WERI-Rb-1 (cell line): ENCODE measurements around the gene FBH1.

ENCODE experiments used
- DNase-seq: peaks from one replicate; pipeline ENCODE4 v3.0.0-alpha.2; 2020
- H3K27ac ChIP-seq: fragments of 250-450 bp; sonication (Bioruptor Pico); 2 replicates; pipeline ENCODE4 v1.5.1; 2020; ENCODE audit warnings: mild to moderate bottlenecking, moderate library complexity
- H3K27me3 ChIP-seq: fragments of 250-450 bp; sonication (Bioruptor Pico); 2 replicates; pipeline ENCODE4 v1.5.1; 2021; ENCODE audit warnings: mild to moderate bottlenecking, low read depth, moderate library complexity; ENCODE audit not compliant: insufficient read depth, severe bottlenecking
- H3K36me3 ChIP-seq: fragments of 250-450 bp; sonication (Bioruptor Pico); 2 replicates; pipeline ENCODE4 v1.5.1; 2020; ENCODE audit warnings: mild to moderate bottlenecking, moderate library complexity
- H3K4me3 ChIP-seq: 2 replicates; pipeline ENCODE4 v1.5.1; 2011; ENCODE audit warnings: low read depth, mild to moderate bottlenecking, control low read depth, low read length
- H3K9me3 ChIP-seq: fragments of 250-450 bp; sonication (Bioruptor Pico); 2 replicates; pipeline ENCODE4 v1.5.1; 2021; ENCODE audit warnings: mild to moderate bottlenecking, moderate library complexity; ENCODE audit not compliant: severe bottlenecking
- CTCF ChIP-seq: IDR thresholded peaks from 2 replicates; pipeline ENCODE4 v1.5.1; 2011; ENCODE audit warnings: low read depth, mild to moderate bottlenecking, control low read depth, inconsistent platforms, low read length

Gene FBH1

DNA sequence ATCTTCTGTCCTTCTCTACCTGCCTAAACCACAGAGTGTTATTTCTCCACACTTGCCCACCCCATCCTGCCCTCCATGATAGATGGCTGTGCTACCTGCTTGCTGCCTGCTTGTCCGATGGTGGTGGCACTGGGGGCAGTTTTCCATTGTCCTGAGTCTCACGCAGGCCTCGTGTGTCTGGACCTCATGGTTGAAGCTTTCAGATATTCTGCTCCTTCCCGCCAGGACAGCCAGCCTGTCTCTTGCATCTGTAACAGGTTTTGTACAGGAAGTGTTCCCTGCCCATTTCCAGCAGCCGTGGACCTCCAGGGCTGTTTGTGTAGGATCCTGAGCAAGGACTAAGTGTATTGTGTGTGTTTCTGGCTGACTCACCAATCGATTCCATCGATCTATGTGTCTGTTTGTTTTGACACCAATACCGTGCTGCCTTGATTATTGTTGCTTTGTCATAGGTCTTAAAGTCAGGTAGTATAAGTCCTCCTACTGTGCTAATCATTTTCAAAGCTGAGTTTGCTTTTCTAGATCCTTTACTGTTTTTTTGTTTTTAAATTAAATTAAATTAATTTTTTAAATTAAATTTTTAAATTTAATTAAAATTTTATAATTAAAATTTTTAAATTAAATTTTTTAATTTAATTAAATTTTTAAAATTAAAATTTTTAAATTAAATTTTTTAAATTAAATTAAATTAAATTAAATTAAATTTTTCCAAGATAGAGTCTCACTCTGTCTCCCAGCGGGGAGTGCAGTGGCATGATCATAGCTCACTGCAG, 78.8 kb downstream of the FBH1 start:
- Histone ChIP-seq H3K9me3 (no peaks in the 10 kb centered on the region), H3K27me3 (peaks cover 16% of the 10 kb centered on the region), H3K27ac (no peak overlapping the region), H3K4me3 (no peak overlapping the region), H3K36me3 (no peaks in the 10 kb centered on the region)
- TF ChIP-seq CTCF: no peak
- no peak for DNase-seq

- H3K27ac ChIP-seq: no peak overlapping the region
- peaks cover 12% of the 10 kb centered on the region for H3K27me3 ChIP-seq
- no peak for TF ChIP-seq CTCF
- H3K9me3 ChIP-seq: no peaks in the 10 kb centered on the region
- H3K4me3 ChIP-seq: no peak overlapping the region
- no peak for DNase-seq
- H3K36me3 ChIP-seq: no peaks in the 10 kb centered on the region
Observed at GRCh38 chr10:5970066-5970465, 80.0 kb downstream of the FBH1 start.

DNA sequence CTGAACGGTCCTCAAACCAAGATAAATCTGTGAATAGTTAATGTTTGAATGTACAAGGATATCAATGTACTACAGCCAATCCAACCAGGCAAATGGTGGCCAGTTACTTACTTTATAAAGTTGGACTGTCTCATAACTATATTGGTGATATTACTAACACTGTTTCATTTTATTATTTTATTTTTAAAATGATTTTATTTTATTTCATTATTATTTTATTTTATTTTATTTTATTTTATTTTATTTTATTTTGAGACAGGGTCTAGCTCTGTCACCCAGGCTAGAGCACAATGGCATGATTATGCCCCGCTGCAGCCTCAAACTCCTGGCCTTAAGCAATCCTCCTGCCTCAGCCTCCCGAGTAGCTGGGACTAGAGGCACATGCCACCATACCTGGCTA, 80.5 kb downstream of the FBH1 start:
- no peak for TF ChIP-seq CTCF
- Histone ChIP-seq H3K27ac (no peak overlapping the region), H3K27me3 (peaks cover 10% of the 10 kb centered on the region), H3K4me3 (no peak overlapping the region), H3K9me3 (no peaks in the 10 kb centered on the region), H3K36me3 (no peaks in the 10 kb centered on the region)
- no peak for DNase-seq

DNA sequence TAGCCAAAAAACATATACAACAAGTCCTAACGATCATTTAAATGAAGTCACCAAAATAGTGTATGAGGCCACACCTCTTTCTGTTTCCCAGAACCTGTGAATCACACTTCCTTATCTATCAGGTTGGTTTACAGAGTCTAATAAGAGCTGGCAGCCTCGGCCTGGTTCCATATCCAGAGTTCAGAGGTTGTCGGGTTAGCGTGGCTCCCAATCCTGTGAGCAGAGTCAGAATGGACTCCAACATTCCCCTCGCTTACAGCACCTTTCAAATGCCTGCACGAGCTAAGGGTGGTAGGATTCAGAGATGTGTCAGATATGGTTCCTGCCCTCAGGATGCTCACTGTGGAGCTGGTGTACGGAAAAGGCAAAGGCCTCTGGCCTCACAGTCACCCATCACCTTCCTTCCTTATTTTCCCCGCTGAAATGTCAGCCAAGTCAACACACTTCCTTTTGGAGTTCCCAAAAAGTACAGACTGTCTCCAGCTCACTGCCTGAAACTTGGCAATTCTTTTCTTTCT, 81.3 kb downstream of the FBH1 start:
- no peak overlapping the region for H3K27ac ChIP-seq
- H3K27me3 ChIP-seq: peaks cover 12% of the 10 kb centered on the region
- no peak overlapping the region for H3K4me3 ChIP-seq
- H3K36me3 ChIP-seq: no peaks in the 10 kb centered on the region
- no peak for TF ChIP-seq CTCF
- no peak for DNase-seq
- H3K9me3 ChIP-seq: no peaks in the 10 kb centered on the region

DNA sequence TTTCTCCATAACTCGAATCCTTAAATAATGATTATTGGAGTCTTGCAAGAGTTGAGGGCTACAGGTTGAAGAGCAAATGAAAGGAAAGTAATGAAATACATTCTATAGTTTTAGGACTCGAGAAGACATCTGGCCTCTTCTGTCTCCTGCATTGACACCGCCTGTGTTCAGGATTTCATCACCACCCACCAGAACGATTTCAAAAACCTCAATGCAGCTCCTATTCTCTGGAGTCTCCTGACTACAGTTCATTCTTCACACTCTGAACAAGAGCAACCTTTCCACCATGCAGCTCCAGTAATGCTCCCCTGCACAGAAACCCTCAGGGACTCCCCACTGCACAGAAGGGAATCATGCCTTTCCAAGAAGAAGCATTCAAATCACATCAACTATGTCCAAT, 81.8 kb downstream of the FBH1 start:
- Histone ChIP-seq H3K9me3 (no peaks in the 10 kb centered on the region), H3K27ac (no peak overlapping the region), H3K4me3 (no peak overlapping the region), H3K36me3 (no peaks in the 10 kb centered on the region), H3K27me3 (peaks cover 17% of the 10 kb centered on the region)
- TF ChIP-seq CTCF: no peak
- DNase-seq: no peak

GRCh38 chr10:5973069-5973468, 83.0 kb downstream of the FBH1 start:
- Histone ChIP-seq H3K9me3 (no peaks in the 10 kb centered on the region), H3K27me3 (peaks cover 18% of the 10 kb centered on the region), H3K36me3 (no peaks in the 10 kb centered on the region), H3K27ac (no peak overlapping the region), H3K4me3 (no peak overlapping the region)
- no peak for TF ChIP-seq CTCF
- no peak for DNase-seq
